Measurements from ENCODE around the gene P3H2.

Gene P3H2

DNA sequence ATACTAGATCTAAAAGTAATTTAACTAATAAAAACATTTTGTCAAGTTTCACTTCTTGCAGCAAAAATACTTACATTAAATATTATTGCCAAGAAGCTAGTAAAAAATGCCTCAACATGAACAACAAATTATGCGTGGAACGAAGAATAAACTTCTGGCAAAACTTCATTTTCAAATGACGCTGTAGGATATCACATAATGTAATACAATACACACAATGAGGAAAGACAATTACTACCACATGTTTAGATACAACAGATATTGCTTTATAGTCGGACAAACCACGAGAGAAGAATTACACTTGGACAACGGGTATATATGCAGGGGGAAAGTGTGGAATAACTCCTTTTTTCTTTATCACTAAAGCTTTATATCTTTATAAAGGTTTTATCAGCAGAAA, 21.6 kb downstream of the P3H2 start:
- no peak overlapping the region for H3K9ac ChIP-seq (ENCODE audit: insufficient read length, low read depth)
- H3K4me1 ChIP-seq (ENCODE audit: insufficient read depth, insufficient read length), result no peaks in the 10 kb centered on the region
- no peak overlapping the region for H3K4me3 ChIP-seq (ENCODE audit: insufficient read length, low read depth)
- no peaks in the 10 kb centered on the region for H3K9me3 ChIP-seq (ENCODE audit: insufficient read depth, low read length)
- no peak for DNase-seq (ENCODE audit: low read depth, low spot score)
- peaks cover 3% of the 10 kb centered on the region for H3K36me3 ChIP-seq (ENCODE audit: insufficient read depth, insufficient read length, low read length)
- TF ChIP-seq YY1 (IDR thresholded peaks at IDR 0.05; ENCODE audit: insufficient read depth, insufficient read length), result no peak
- TF ChIP-seq SUZ12 (IDR thresholded peaks at IDR 0.05; ENCODE audit: extremely low read depth, insufficient read depth, insufficient read length), result no peak
- no peak for TF ChIP-seq ZNF274 (IDR thresholded peaks at IDR 0.05; ENCODE audit: low read depth, low read length)
- no peaks in the 10 kb centered on the region for H3K27me3 ChIP-seq (ENCODE audit: insufficient read depth, insufficient read length)

DNA sequence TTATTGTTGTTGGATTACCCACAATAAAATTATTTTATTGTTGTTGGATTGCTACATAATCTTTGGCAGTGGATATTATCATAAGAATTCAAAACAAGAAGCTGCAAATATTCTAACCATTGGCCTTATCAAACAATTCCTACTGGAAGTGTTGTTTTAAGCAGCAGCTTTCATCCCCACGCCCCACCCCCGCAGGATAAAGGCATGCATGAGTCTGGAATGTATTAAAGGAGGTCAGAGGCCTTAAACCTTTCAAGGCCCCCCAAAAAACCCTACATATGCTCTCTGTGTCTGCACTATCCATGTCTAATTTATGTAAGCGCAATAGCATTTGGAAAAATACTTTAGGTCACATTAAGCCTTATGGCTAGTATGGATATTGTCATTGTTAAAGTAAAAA, 23.1 kb downstream of the P3H2 start:
- no peak overlapping the region for H3K4me3 ChIP-seq (ENCODE audit: insufficient read length, low read depth)
- TF ChIP-seq SUZ12 (IDR thresholded peaks at IDR 0.05; ENCODE audit: extremely low read depth, insufficient read depth, insufficient read length) (no peak), ZNF274 (IDR thresholded peaks at IDR 0.05; ENCODE audit: low read depth, low read length) (no peak), YY1 (IDR thresholded peaks at IDR 0.05; ENCODE audit: insufficient read depth, insufficient read length) (no peak)
- no peaks in the 10 kb centered on the region for H3K9me3 ChIP-seq (ENCODE audit: insufficient read depth, low read length)
- H3K27me3 ChIP-seq (ENCODE audit: insufficient read depth, insufficient read length), result no peaks in the 10 kb centered on the region
- no peak overlapping the region for H3K9ac ChIP-seq (ENCODE audit: insufficient read length, low read depth)
- peaks cover 5% of the 10 kb centered on the region for H3K36me3 ChIP-seq (ENCODE audit: insufficient read depth, insufficient read length, low read length)
- no peaks in the 10 kb centered on the region for H3K4me1 ChIP-seq (ENCODE audit: insufficient read depth, insufficient read length)
- DNase-seq (ENCODE audit: low read depth, low spot score), result no peak

DNA sequence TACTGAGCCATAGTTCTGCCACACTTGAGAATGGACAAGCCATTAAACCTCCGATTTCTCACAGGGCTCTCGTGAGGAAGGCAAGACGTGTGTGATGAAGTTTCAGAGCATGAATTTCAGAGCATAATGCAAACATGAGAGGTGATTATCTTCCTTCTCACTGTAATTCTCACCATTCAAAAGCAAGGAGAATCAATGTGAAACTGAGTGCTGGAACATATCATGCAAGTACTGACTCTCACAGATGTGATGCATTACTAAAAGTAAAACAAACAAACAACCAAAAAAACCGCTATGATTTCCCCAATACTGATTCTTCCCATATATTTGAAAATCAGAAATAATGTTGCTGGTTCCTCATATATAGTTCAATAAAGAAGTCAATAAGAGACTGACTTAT, 23.7 kb downstream of the P3H2 start:
- Histone ChIP-seq H3K9ac (ENCODE audit: insufficient read length, low read depth) (no peak overlapping the region), H3K4me3 (ENCODE audit: insufficient read length, low read depth) (no peak overlapping the region), H3K36me3 (ENCODE audit: insufficient read depth, insufficient read length, low read length) (peaks cover 5% of the 10 kb centered on the region), H3K27me3 (ENCODE audit: insufficient read depth, insufficient read length) (no peaks in the 10 kb centered on the region), H3K9me3 (ENCODE audit: insufficient read depth, low read length) (no peaks in the 10 kb centered on the region), H3K4me1 (ENCODE audit: insufficient read depth, insufficient read length) (no peaks in the 10 kb centered on the region)
- DNase-seq (ENCODE audit: low read depth, low spot score), result no peak
- no peak for TF ChIP-seq YY1 (IDR thresholded peaks at IDR 0.05; ENCODE audit: insufficient read depth, insufficient read length)
- no peak for TF ChIP-seq ZNF274 (IDR thresholded peaks at IDR 0.05; ENCODE audit: low read depth, low read length)
- TF ChIP-seq SUZ12 (IDR thresholded peaks at IDR 0.05; ENCODE audit: extremely low read depth, insufficient read depth, insufficient read length), result no peak

DNA sequence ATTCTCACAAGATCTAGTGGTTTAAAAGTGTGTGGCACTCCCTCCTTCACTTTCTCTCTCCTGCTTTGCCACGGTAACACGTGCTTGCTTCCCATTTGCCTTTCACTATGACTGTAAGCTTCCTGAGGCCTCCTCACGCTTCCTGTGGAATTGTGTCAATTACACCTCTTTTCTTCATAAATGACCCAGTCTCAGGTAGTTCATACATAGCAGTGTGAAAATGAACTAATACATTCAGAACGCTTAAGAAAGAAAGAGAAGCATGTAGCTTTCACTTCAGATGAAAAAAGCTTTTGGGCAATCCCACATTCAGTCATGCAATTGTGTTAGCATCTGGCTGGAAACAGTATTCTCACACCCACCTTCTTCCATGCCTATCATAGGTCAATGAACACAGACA, 24.4 kb downstream of the P3H2 start:
- peaks cover 5% of the 10 kb centered on the region for H3K36me3 ChIP-seq (ENCODE audit: insufficient read depth, insufficient read length, low read length)
- no peaks in the 10 kb centered on the region for H3K4me1 ChIP-seq (ENCODE audit: insufficient read depth, insufficient read length)
- no peak for DNase-seq (ENCODE audit: low read depth, low spot score)
- no peak overlapping the region for H3K4me3 ChIP-seq (ENCODE audit: insufficient read length, low read depth)
- TF ChIP-seq SUZ12 (IDR thresholded peaks at IDR 0.05; ENCODE audit: extremely low read depth, insufficient read depth, insufficient read length) (no peak), YY1 (IDR thresholded peaks at IDR 0.05; ENCODE audit: insufficient read depth, insufficient read length) (no peak), ZNF274 (IDR thresholded peaks at IDR 0.05; ENCODE audit: low read depth, low read length) (no peak)
- H3K27me3 ChIP-seq (ENCODE audit: insufficient read depth, insufficient read length), result no peaks in the 10 kb centered on the region
- no peak overlapping the region for H3K9ac ChIP-seq (ENCODE audit: insufficient read length, low read depth)
- no peaks in the 10 kb centered on the region for H3K9me3 ChIP-seq (ENCODE audit: insufficient read depth, low read length)

DNA sequence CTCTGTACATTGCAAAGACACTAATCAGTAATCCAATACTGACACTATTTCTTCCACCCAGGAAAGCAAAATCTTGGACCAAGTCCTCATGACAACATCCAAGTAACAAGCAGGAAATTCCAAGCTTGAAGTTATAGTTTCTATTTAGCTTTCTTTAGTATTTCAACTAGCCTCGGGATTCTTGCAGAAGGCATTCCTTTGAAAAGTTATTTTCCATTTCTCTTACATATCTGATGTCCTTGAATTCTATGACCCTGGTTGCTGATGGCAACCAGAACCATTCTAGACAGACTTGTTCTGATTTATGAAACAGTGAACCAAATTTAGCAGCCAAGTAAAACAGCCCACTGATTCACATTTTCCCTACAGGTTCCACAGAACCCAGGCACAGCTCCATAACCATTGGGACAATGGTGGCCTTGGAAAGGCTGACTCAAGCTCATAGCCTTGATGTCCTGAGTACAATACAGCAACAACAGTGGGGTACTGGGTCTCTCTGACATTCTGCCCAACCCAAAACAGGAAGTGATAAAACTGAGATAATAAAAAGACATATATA, 26.5 kb downstream of the P3H2 start:
- DNase-seq (ENCODE audit: low read depth, low spot score), result no peak
- Histone ChIP-seq H3K9me3 (ENCODE audit: insufficient read depth, low read length) (no peaks in the 10 kb centered on the region), H3K27me3 (ENCODE audit: insufficient read depth, insufficient read length) (no peaks in the 10 kb centered on the region), H3K4me3 (ENCODE audit: insufficient read length, low read depth) (no peak overlapping the region), H3K4me1 (ENCODE audit: insufficient read depth, insufficient read length) (no peaks in the 10 kb centered on the region), H3K9ac (ENCODE audit: insufficient read length, low read depth) (no peak overlapping the region), H3K36me3 (ENCODE audit: insufficient read depth, insufficient read length, low read length) (peaks cover 5% of the 10 kb centered on the region)
- no peak for TF ChIP-seq ZNF274 (IDR thresholded peaks at IDR 0.05; ENCODE audit: low read depth, low read length)
- no peak for TF ChIP-seq YY1 (IDR thresholded peaks at IDR 0.05; ENCODE audit: insufficient read depth, insufficient read length)
- no peak for TF ChIP-seq SUZ12 (IDR thresholded peaks at IDR 0.05; ENCODE audit: extremely low read depth, insufficient read depth, insufficient read length)

DNA sequence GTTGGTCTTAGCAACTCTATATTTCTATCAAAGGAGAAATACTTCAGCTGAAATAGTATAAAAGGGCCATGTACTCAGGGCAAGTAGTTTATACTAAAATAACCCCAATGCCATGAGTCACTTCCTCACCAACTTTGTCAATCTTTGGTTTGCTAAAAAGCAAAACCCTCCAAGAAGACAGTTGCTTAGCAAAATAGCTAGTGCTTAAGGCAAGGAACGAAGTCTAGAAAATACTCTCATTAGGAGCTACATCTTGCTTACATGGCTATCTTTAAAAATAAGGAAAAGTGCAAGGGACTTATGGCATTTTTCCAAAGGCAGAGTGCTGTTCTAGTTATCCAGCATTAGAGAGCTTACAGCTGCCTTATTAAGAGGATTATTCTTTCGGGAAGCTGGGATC, 28.4 kb downstream of the P3H2 start:
- no peak for DNase-seq (ENCODE audit: low read depth, low spot score)
- TF ChIP-seq ZNF274 (IDR thresholded peaks at IDR 0.05; ENCODE audit: low read depth, low read length), result no peak
- TF ChIP-seq YY1 (IDR thresholded peaks at IDR 0.05; ENCODE audit: insufficient read depth, insufficient read length), result no peak
- TF ChIP-seq SUZ12 (IDR thresholded peaks at IDR 0.05; ENCODE audit: extremely low read depth, insufficient read depth, insufficient read length), result no peak
- Histone ChIP-seq H3K4me3 (ENCODE audit: insufficient read length, low read depth) (no peak overlapping the region), H3K9me3 (ENCODE audit: insufficient read depth, low read length) (no peaks in the 10 kb centered on the region), H3K9ac (ENCODE audit: insufficient read length, low read depth) (no peak overlapping the region), H3K4me1 (ENCODE audit: insufficient read depth, insufficient read length) (no peaks in the 10 kb centered on the region), H3K27me3 (ENCODE audit: insufficient read depth, insufficient read length) (no peaks in the 10 kb centered on the region), H3K36me3 (ENCODE audit: insufficient read depth, insufficient read length, low read length) (peaks cover 5% of the 10 kb centered on the region)

DNA sequence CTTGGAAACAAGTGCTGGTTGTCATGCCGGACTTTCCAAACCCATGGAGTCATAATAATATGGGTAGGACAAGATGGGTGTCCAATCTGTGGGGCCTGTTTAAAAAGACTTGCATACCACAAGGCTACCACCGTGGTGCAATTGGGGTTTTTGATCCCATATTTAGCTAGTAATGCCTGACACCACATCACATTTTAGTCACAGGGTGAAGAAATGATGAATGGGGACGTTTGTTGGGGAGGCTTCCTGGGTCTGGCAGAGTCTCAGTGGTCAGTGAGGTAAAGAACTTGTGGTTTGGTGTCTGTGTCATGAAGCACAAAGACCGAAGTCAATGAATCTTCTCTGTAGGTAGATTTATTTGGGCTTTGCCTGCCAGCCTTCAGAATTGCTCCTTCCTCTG, 31.0 kb downstream of the P3H2 start:
- H3K27me3 ChIP-seq (ENCODE audit: insufficient read depth, insufficient read length), result no peaks in the 10 kb centered on the region
- no peak overlapping the region for H3K9ac ChIP-seq (ENCODE audit: insufficient read length, low read depth)
- peaks cover 2% of the 10 kb centered on the region for H3K36me3 ChIP-seq (ENCODE audit: insufficient read depth, insufficient read length, low read length)
- no peak overlapping the region for H3K4me3 ChIP-seq (ENCODE audit: insufficient read length, low read depth)
- no peaks in the 10 kb centered on the region for H3K9me3 ChIP-seq (ENCODE audit: insufficient read depth, low read length)
- DNase-seq (ENCODE audit: low read depth, low spot score), result no peak
- no peak for TF ChIP-seq YY1 (IDR thresholded peaks at IDR 0.05; ENCODE audit: insufficient read depth, insufficient read length)
- no peak for TF ChIP-seq SUZ12 (IDR thresholded peaks at IDR 0.05; ENCODE audit: extremely low read depth, insufficient read depth, insufficient read length)
- no peak for TF ChIP-seq ZNF274 (IDR thresholded peaks at IDR 0.05; ENCODE audit: low read depth, low read length)
- no peaks in the 10 kb centered on the region for H3K4me1 ChIP-seq (ENCODE audit: insufficient read depth, insufficient read length)
